Neural cell (in vitro differentiated cells): Measurements from ENCODE around the gene FAM177B. TPM values are rescaled to one million over a fixed set of nuclear protein-coding genes. Genes with fewer than 3 reads are reported as not detected.

ENCODE experiments used
- H2AFZ ChIP-seq: fragments of 200-600, 300-800 bp; sonication (generic), shearing (Covaris generic); 2 replicates; pipeline ENCODE4 v1.6.0; 2014; ENCODE audit warnings: low read depth, mild to moderate bottlenecking, antibody characterized with exemption, low read length, moderate library complexity
- H3F3A ChIP-seq: fragments of 200-600 bp; shearing (Covaris generic); 2 replicates; pipeline ENCODE4 v1.6.1; 2016; ENCODE audit warnings: mild to moderate bottlenecking, moderate library complexity, mixed read lengths, antibody characterized with exemption, low read length; ENCODE audit not compliant: insufficient read depth, poor library complexity, severe bottlenecking
- H3K27ac ChIP-seq: fragments of 200-600, 300-800 bp; sonication (generic), shearing (Covaris generic); 2 replicates; pipeline ENCODE4 v1.5.1; 2014; ENCODE audit warnings: mild to moderate bottlenecking, low read length, moderate library complexity
- H3K27me3 ChIP-seq: fragments of 300-800, 200-600 bp; sonication (generic), shearing (Covaris generic); 2 replicates; pipeline ENCODE4 v1.6.0; 2014; ENCODE audit warnings: mild to moderate bottlenecking, low read depth, low read length, moderate library complexity; ENCODE audit not compliant: insufficient read depth
- H3K36me3 ChIP-seq: fragments of 300-800, 200-600 bp; sonication (generic), shearing (Covaris generic); 2 replicates; pipeline ENCODE4 v1.5.1; 2014; ENCODE audit warnings: mild to moderate bottlenecking, antibody characterized with exemption, low read length, moderate library complexity; ENCODE audit not compliant: insufficient read depth
- H3K4me2 ChIP-seq: fragments of 300-800, 200-600 bp; sonication (generic), shearing (Covaris generic); 2 replicates; pipeline ENCODE4 v1.6.0; 2014; ENCODE audit warnings: mild to moderate bottlenecking, low read length
- H3K4me3 ChIP-seq: fragments of 300-800, 200-600 bp; sonication (generic), shearing (Covaris generic); 2 replicates; pipeline ENCODE4 v1.5.1; 2014; ENCODE audit warnings: mild to moderate bottlenecking, low read length, moderate library complexity
- H3K79me2 ChIP-seq: fragments of 200-600 bp; shearing (Covaris generic); replicated peaks from 2 replicates; pipeline ENCODE4 v1.6.0; 2014; ENCODE audit warnings: mild to moderate bottlenecking, low read length, moderate library complexity; ENCODE audit not compliant: insufficient read depth
- H3K9ac ChIP-seq: fragments of 300-800, 200-600 bp; sonication (generic), shearing (Covaris generic); 2 replicates; pipeline ENCODE4 v1.6.1; 2016; ENCODE audit warnings: mild to moderate bottlenecking, low read length, mixed read lengths
- H3K9me2 ChIP-seq: fragments of 200-600 bp; shearing (Covaris generic); 2 replicates; pipeline ENCODE4 v1.6.1; 2016; ENCODE audit warnings: mild to moderate bottlenecking, low read length, mixed read lengths; ENCODE audit not compliant: insufficient read depth
- H3K9me3 ChIP-seq: fragments of 200-600, 300-800 bp; sonication (generic), shearing (Covaris generic); 2 replicates; pipeline ENCODE4 v1.6.1; 2016; ENCODE audit warnings: mild to moderate bottlenecking, mixed run types, low read length, moderate library complexity, mixed read lengths
- H4K20me1 ChIP-seq: fragments of 200-600 bp; shearing (Covaris generic); 2 replicates; pipeline ENCODE4 v1.6.1; 2016; ENCODE audit warnings: mild to moderate bottlenecking, mixed run types; ENCODE audit not compliant: insufficient read depth
- EP300 ChIP-seq: fragments of 450-650 bp; conservative IDR thresholded peaks from 2 replicates; pipeline ENCODE4 v1.6.1; 2014; ENCODE audit warnings: antibody characterized with exemption, mild to moderate bottlenecking, moderate library complexity; ENCODE audit not compliant: poor library complexity, severe bottlenecking
- EZH2 ChIP-seq: fragments of 200-600, 300-800 bp; shearing (Covaris generic), sonication (generic); IDR thresholded peaks from 2 replicates; pipeline ENCODE4 v1.6.1; 2014; ENCODE audit warnings: antibody characterized with exemption, low read length, borderline replicate concordance, mild to moderate bottlenecking; ENCODE audit not compliant: insufficient read depth, poor library complexity, severe bottlenecking
- MXI1 ChIP-seq: fragments of 450-650 bp; conservative IDR thresholded peaks from 2 replicates; pipeline ENCODE4 v1.6.1; 2014; ENCODE audit warnings: antibody characterized with exemption, mild to moderate bottlenecking; ENCODE audit not compliant: poor library complexity, severe bottlenecking
- POLR2AphosphoS5 ChIP-seq: IDR thresholded peaks from 2 replicates; pipeline ENCODE4 v1.6.1; 2012
- RAD21 ChIP-seq: fragments of 450-650 bp; conservative IDR thresholded peaks from 2 replicates; pipeline ENCODE4 v1.6.1; 2014; ENCODE audit warnings: antibody characterized with exemption, mild to moderate bottlenecking, moderate library complexity
- SMC3 ChIP-seq: fragments of 450-650 bp; conservative IDR thresholded peaks from 2 replicates; pipeline ENCODE4 v1.6.1; 2014; ENCODE audit warnings: antibody characterized with exemption, mild to moderate bottlenecking, moderate library complexity; ENCODE audit not compliant: poor library complexity
- TAF1 ChIP-seq: IDR thresholded peaks from 2 replicates; pipeline ENCODE4 v1.6.1; 2012; ENCODE audit warnings: low read depth
- polyA plus RNA-seq: library from polyadenylated mRNA; depleted of rRNA; stranded (reverse); fragments of >200 nt; gene quantifications from 2 replicates; pipeline ENCODE4 v1.2.3, GENCODE V29; 2014
- TF ChIP-seq, protein P1 (sequence below): IDR thresholded peaks from 2 replicates; pipeline ENCODE4 v1.6.1; 2012; ENCODE audit warnings: borderline replicate concordance
- TF ChIP-seq, protein P2 (sequence below): fragments of 450-650 bp; IDR thresholded peaks from 2 replicates; pipeline ENCODE4 v1.5.1; 2014; ENCODE audit warnings: antibody characterized with exemption, mild to moderate bottlenecking, moderate library complexity; ENCODE audit not compliant: poor library complexity, severe bottlenecking

FAM177B gene
- polyA plus RNA-seq, 1 donor from 2014 or later = not detected

DNA sequence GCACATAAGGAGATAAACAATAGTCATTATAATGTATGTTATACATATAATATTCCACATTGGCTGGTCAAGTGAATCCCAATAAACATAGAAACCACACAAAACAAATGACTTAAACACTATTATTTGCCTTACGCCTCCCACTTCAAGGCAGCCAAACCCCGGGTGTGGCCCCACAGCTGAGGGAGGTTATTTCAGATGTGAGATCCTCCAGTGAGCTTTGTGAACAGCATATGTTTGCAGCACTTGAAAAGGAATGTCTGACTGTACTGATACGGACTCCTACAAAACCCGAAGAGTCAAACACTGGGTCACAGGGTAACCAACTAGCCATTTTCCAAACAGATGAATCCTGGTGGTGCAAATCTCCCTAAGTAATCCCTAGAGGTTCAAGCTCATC lies 50.7 kb downstream of the FAM177B start:
- no peaks in the 10 kb centered on the region for H3K9me3 ChIP-seq
- no peak overlapping the region for H2AFZ ChIP-seq
- H3K4me2 ChIP-seq = no peak overlapping the region

DNA sequence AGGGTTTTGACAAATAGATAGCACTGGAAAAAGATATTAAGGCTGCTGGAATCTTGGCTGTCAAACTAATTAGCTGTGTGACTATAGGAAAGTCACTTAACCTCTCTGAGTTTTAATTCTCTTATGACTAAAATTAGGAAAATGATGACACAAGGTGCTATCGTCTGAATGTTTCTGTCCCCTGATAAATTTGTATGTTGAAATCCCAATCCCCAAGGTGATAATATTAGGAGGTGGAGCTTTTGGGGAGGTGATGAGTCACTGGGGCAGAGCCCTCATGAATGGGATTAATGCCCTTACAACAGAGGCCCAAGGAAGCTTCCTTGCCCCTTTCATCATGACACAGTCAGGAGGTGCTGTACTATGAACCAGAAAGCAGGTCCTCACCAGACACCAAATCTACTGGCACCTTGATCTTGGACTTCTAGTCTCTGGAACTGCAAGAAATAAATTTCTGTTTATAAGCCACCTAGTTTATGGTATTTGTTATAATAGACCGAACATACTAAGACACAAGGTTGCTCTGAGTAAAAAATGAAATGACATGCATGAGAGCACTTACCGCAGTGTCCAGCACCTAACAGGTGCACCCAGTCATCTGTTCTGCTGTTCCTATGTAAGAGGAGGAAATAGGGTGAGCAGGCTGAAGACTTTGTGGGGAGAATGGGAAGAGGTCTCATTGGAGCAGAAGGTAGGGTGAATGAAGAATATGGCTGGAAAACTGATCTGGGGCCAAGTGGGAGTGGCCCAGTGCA lies 51.6 kb downstream of the FAM177B start:
- H2AFZ ChIP-seq = no peak overlapping the region
- H3K36me3 ChIP-seq = no peaks in the 10 kb centered on the region
- no peaks in the 10 kb centered on the region for H4K20me1 ChIP-seq
- H3K9ac ChIP-seq = no peak overlapping the region
- no peaks in the 10 kb centered on the region for H3K9me3 ChIP-seq
- no peaks in the 10 kb centered on the region for H3F3A ChIP-seq
- TF ChIP-seq, protein P1, sequence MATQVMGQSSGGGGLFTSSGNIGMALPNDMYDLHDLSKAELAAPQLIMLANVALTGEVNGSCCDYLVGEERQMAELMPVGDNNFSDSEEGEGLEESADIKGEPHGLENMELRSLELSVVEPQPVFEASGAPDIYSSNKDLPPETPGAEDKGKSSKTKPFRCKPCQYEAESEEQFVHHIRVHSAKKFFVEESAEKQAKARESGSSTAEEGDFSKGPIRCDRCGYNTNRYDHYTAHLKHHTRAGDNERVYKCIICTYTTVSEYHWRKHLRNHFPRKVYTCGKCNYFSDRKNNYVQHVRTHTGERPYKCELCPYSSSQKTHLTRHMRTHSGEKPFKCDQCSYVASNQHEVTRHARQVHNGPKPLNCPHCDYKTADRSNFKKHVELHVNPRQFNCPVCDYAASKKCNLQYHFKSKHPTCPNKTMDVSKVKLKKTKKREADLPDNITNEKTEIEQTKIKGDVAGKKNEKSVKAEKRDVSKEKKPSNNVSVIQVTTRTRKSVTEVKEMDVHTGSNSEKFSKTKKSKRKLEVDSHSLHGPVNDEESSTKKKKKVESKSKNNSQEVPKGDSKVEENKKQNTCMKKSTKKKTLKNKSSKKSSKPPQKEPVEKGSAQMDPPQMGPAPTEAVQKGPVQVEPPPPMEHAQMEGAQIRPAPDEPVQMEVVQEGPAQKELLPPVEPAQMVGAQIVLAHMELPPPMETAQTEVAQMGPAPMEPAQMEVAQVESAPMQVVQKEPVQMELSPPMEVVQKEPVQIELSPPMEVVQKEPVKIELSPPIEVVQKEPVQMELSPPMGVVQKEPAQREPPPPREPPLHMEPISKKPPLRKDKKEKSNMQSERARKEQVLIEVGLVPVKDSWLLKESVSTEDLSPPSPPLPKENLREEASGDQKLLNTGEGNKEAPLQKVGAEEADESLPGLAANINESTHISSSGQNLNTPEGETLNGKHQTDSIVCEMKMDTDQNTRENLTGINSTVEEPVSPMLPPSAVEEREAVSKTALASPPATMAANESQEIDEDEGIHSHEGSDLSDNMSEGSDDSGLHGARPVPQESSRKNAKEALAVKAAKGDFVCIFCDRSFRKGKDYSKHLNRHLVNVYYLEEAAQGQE = no peak
- TF ChIP-seq TAF1 = no peak
- TF ChIP-seq POLR2AphosphoS5 = no peak
- no peak for TF ChIP-seq MXI1
- no peak for TF ChIP-seq EZH2
- no peak for TF ChIP-seq RAD21
- TF ChIP-seq, protein P2, sequence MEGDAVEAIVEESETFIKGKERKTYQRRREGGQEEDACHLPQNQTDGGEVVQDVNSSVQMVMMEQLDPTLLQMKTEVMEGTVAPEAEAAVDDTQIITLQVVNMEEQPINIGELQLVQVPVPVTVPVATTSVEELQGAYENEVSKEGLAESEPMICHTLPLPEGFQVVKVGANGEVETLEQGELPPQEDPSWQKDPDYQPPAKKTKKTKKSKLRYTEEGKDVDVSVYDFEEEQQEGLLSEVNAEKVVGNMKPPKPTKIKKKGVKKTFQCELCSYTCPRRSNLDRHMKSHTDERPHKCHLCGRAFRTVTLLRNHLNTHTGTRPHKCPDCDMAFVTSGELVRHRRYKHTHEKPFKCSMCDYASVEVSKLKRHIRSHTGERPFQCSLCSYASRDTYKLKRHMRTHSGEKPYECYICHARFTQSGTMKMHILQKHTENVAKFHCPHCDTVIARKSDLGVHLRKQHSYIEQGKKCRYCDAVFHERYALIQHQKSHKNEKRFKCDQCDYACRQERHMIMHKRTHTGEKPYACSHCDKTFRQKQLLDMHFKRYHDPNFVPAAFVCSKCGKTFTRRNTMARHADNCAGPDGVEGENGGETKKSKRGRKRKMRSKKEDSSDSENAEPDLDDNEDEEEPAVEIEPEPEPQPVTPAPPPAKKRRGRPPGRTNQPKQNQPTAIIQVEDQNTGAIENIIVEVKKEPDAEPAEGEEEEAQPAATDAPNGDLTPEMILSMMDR = no peak
- TF ChIP-seq EP300 = no peak
- no peaks in the 10 kb centered on the region for H3K27me3 ChIP-seq
- H3K4me2 ChIP-seq = no peak overlapping the region
- no peaks in the 10 kb centered on the region for H3K9me2 ChIP-seq
- no peak overlapping the region for H3K4me3 ChIP-seq
- H3K79me2 ChIP-seq = no peaks in the 10 kb centered on the region
- H3K27ac ChIP-seq = no peak overlapping the region

More for the DNA sequence above, 50.7 kb downstream of the FAM177B start:
- no peaks in the 10 kb centered on the region for H3F3A ChIP-seq
- no peak for TF ChIP-seq EP300
- TF ChIP-seq, protein P2 = no peak
- no peak for TF ChIP-seq SMC3
- no peak for TF ChIP-seq TAF1
- no peak for TF ChIP-seq EZH2
- TF ChIP-seq POLR2AphosphoS5 = no peak
- TF ChIP-seq, protein P1 = no peak
- no peak for TF ChIP-seq RAD21
- TF ChIP-seq MXI1 = no peak
- H3K27ac ChIP-seq = no peak overlapping the region
- no peaks in the 10 kb centered on the region for H4K20me1 ChIP-seq
- H3K9ac ChIP-seq = no peak overlapping the region
- H3K36me3 ChIP-seq = no peaks in the 10 kb centered on the region
- no peaks in the 10 kb centered on the region for H3K79me2 ChIP-seq
- H3K27me3 ChIP-seq = no peaks in the 10 kb centered on the region
- no peaks in the 10 kb centered on the region for H3K9me2 ChIP-seq
- no peak overlapping the region for H3K4me3 ChIP-seq
